ENCODE results near the gene TMPRSS7.

Gene TMPRSS7

GRCh38 chr3:112083239-112083638, 48.7 kb downstream of the TMPRSS7 start:
- Histone ChIP-seq H2AFZ (ENCODE audit: low read depth, low read length) (no peak overlapping the region), H3K4me2 (ENCODE audit: insufficient read depth, low read length) (no peak overlapping the region)
- no peak for ATAC-seq (ENCODE audit: insufficient read depth, low read depth)

DNA sequence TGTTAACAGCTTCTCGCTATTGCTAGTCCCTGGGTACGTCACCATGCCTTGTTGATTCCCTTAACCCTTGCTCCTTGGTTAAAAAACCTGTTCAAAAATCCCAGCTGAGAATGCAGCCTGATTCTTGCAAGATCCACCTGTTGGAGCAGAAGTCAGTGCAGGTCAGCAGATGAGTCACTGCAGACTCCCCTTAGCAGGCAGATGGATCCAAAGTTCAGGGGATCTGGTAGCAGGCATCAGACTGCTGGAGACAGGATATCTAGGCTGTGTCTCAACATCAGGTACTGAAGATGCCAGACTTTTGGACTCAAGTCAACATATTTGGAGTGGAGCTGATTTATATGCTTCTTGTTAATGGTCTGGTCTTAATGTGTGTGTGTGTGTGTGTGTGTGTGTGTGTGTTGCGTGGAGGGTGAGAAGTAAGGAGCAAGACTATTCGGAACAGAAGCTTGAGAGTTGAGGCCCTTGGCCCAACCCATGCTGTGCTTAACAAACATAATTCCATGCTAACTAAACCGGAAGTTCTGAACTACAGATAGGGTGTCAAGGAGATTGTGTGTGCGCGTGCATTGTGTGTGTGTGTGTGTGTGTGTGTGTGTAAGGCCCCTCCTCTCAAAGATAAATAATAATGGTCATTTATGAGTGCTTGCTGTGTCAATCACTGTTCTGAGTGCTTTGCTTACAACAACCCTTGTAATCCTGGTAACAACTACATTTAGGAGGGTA, 50.6 kb downstream of the TMPRSS7 start:
- H3K27ac ChIP-seq (ENCODE audit: low read length): no peak overlapping the region
- H3K36me3 ChIP-seq (ENCODE audit: insufficient read depth, low read length): no peaks in the 10 kb centered on the region
- ATAC-seq (ENCODE audit: insufficient read depth, low read depth) (no peak), DNase-seq (no peak)
- H3K4me2 ChIP-seq (ENCODE audit: insufficient read depth, low read length): no peak overlapping the region
- no peaks in the 10 kb centered on the region for H4K20me1 ChIP-seq (ENCODE audit: insufficient read depth, low read length)
- H3K27me3 ChIP-seq (ENCODE audit: insufficient read depth, low read length, poor library complexity): peaks cover 9% of the 10 kb centered on the region
- no peaks in the 10 kb centered on the region for H3K79me2 ChIP-seq (ENCODE audit: insufficient read depth, low read length)
- H2AFZ ChIP-seq (ENCODE audit: low read depth, low read length): no peak overlapping the region
- H3K9ac ChIP-seq (ENCODE audit: low read depth, low read length): no peak overlapping the region
- no peaks in the 10 kb centered on the region for H3K9me3 ChIP-seq (ENCODE audit: insufficient read depth, low read length, severe bottlenecking)
- no peak overlapping the region for H3K4me3 ChIP-seq (ENCODE audit: low read depth in 1 of 2, low read length in 2 of 2)
- TF ChIP-seq EZH2 (IDR thresholded peaks at IDR 0.05; ENCODE audit: borderline replicate concordance, low read depth, low read length, severe bottlenecking): no peak
- TF ChIP-seq, protein P1, sequence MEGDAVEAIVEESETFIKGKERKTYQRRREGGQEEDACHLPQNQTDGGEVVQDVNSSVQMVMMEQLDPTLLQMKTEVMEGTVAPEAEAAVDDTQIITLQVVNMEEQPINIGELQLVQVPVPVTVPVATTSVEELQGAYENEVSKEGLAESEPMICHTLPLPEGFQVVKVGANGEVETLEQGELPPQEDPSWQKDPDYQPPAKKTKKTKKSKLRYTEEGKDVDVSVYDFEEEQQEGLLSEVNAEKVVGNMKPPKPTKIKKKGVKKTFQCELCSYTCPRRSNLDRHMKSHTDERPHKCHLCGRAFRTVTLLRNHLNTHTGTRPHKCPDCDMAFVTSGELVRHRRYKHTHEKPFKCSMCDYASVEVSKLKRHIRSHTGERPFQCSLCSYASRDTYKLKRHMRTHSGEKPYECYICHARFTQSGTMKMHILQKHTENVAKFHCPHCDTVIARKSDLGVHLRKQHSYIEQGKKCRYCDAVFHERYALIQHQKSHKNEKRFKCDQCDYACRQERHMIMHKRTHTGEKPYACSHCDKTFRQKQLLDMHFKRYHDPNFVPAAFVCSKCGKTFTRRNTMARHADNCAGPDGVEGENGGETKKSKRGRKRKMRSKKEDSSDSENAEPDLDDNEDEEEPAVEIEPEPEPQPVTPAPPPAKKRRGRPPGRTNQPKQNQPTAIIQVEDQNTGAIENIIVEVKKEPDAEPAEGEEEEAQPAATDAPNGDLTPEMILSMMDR (IDR thresholded peaks at IDR 0.05; ENCODE audit: borderline replicate concordance, extremely low read depth, low read length, poor library complexity, severe bottlenecking): no peak
- no peaks in the 10 kb centered on the region for H3K4me1 ChIP-seq (ENCODE audit: insufficient read depth, low read length)

More at GRCh38 chr3:112083239-112083638, 48.7 kb downstream of the TMPRSS7 start:
- no peak overlapping the region for H3K9ac ChIP-seq (ENCODE audit: low read depth, low read length)
- no peaks in the 10 kb centered on the region for H3K36me3 ChIP-seq (ENCODE audit: insufficient read depth, low read length)
- no peaks in the 10 kb centered on the region for H3K9me3 ChIP-seq (ENCODE audit: insufficient read depth, low read length, severe bottlenecking)
- no peak for DNase-seq
- H3K79me2 ChIP-seq (ENCODE audit: insufficient read depth, low read length): no peaks in the 10 kb centered on the region
- no peaks in the 10 kb centered on the region for H3K4me1 ChIP-seq (ENCODE audit: insufficient read depth, low read length)
- TF ChIP-seq EZH2 (IDR thresholded peaks at IDR 0.05; ENCODE audit: borderline replicate concordance, low read depth, low read length, severe bottlenecking): no peak
- TF ChIP-seq, protein P1 (IDR thresholded peaks at IDR 0.05; ENCODE audit: borderline replicate concordance, extremely low read depth, low read length, poor library complexity, severe bottlenecking): no peak
- H3K27me3 ChIP-seq (ENCODE audit: insufficient read depth, low read length, poor library complexity): peaks cover 10% of the 10 kb centered on the region
- no peak overlapping the region for H3K27ac ChIP-seq (ENCODE audit: low read length)
- H3K4me3 ChIP-seq (ENCODE audit: low read depth in 1 of 2, low read length in 2 of 2): no peak overlapping the region
- no peaks in the 10 kb centered on the region for H4K20me1 ChIP-seq (ENCODE audit: insufficient read depth, low read length)

GRCh38 chr3:112085735-112086075, 51.2 kb downstream of the TMPRSS7 start:
- Histone ChIP-seq H3K27ac (ENCODE audit: low read length) (no peak overlapping the region), H4K20me1 (ENCODE audit: insufficient read depth, low read length) (no peaks in the 10 kb centered on the region), H3K27me3 (ENCODE audit: insufficient read depth, low read length, poor library complexity) (peaks cover 9% of the 10 kb centered on the region), H3K79me2 (ENCODE audit: insufficient read depth, low read length) (no peaks in the 10 kb centered on the region), H3K4me1 (ENCODE audit: insufficient read depth, low read length) (no peaks in the 10 kb centered on the region), H3K4me3 (ENCODE audit: low read depth in 1 of 2, low read length in 2 of 2) (no peak overlapping the region), H3K4me2 (ENCODE audit: insufficient read depth, low read length) (no peak overlapping the region), H3K9ac (ENCODE audit: low read depth, low read length) (no peak overlapping the region), H3K36me3 (ENCODE audit: insufficient read depth, low read length) (no peaks in the 10 kb centered on the region), H3K9me3 (ENCODE audit: insufficient read depth, low read length, severe bottlenecking) (no peaks in the 10 kb centered on the region), H2AFZ (ENCODE audit: low read depth, low read length) (no peak overlapping the region)
- ATAC-seq (ENCODE audit: insufficient read depth, low read depth) (no peak), DNase-seq (no peak)
- no peak for TF ChIP-seq EZH2 (IDR thresholded peaks at IDR 0.05; ENCODE audit: borderline replicate concordance, low read depth, low read length, severe bottlenecking)
- TF ChIP-seq, protein P1 (IDR thresholded peaks at IDR 0.05; ENCODE audit: borderline replicate concordance, extremely low read depth, low read length, poor library complexity, severe bottlenecking): no peak

Measured in DND-41 (cell line).